ENCODE results near the gene CLSTN3. TPM values are rescaled to one million over a fixed set of nuclear protein-coding genes. Genes with fewer than 3 reads are reported as not detected.

CLSTN3 gene
- total RNA-seq, 1 donor from 2014 or later = 14.8 TPM

DNA sequence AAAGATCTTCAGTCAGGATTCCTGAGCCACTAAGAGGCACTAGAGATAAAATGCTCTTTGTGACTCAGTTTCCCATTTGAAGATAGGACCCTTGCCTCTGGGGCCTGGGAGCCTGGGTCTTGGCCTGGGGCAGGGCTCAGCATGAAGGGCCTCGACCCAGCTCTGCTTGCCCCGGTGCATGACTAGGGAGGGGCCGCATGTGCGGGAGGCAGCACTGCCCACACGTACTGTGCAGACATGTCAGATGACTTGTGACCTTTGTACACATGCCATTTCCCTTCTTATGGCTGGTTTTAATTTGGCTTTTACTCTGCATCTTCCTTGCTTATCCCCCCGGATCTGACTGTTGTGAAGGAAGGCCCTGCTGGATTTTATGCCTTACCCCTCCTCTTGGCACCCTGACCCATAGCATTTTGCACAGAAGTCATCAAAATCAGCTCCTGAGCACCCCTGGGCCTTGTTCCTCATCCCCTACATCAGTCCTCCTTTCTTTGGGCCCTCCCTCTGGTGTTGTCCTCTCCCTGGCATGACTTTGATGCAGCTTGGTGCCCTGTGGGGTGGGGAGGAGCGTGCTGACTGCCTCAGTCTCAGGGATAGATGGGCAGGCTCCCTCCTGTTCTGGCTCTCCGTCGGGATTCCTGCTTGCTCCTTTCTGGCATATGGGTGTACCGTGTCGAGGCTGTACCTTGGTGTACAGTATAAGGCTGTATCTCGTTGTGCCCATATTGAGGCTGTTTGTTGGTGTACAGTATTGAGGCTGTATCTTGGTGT, 4.4 kb downstream of the CLSTN3 start:
- Mint-ChIP-seq H3K4me1 (peaks cover 14% of the 10 kb centered on the region), H3K4me3 (no peak overlapping the region), H3K27ac (no peak overlapping the region), H3K9me3 (no peaks in the 10 kb centered on the region), H3K27me3 (no peaks in the 10 kb centered on the region), H3K36me3 (ENCODE audit: low read depth) (peaks cover 33% of the 10 kb centered on the region)
- DNase-seq (no peak), ATAC-seq (ENCODE audit: low read depth) (no peak)
- ChIA-PET POLR2A (no interaction called here), CTCF (no interaction called here)
- TF ChIP-seq, protein P1, sequence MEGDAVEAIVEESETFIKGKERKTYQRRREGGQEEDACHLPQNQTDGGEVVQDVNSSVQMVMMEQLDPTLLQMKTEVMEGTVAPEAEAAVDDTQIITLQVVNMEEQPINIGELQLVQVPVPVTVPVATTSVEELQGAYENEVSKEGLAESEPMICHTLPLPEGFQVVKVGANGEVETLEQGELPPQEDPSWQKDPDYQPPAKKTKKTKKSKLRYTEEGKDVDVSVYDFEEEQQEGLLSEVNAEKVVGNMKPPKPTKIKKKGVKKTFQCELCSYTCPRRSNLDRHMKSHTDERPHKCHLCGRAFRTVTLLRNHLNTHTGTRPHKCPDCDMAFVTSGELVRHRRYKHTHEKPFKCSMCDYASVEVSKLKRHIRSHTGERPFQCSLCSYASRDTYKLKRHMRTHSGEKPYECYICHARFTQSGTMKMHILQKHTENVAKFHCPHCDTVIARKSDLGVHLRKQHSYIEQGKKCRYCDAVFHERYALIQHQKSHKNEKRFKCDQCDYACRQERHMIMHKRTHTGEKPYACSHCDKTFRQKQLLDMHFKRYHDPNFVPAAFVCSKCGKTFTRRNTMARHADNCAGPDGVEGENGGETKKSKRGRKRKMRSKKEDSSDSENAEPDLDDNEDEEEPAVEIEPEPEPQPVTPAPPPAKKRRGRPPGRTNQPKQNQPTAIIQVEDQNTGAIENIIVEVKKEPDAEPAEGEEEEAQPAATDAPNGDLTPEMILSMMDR (IDR thresholded peaks at IDR 0.05) = no peak
- intact Hi-C loops (cut with micrococcal nuclease) = no loop called here

DNA sequence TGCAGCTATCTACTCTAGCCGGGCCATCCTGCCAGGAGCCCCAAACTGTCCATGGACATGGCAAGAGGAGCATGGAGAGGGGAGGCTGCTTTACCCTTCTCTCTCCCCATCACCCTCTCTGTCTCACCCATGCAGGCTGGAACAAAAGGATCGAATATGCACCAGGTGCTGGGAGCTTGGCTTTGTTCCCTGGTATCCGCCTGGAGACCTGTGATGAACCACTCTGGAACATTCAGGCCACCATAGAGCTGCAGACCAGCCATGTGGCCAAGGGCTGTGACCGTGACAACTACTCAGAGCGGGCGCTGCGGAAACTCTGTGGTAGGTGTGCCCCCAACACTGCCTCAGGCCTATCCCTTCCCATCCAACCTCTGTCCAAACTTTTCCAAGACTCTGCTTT, 5.9 kb downstream of the CLSTN3 start:
- no peak for ATAC-seq (ENCODE audit: low read depth)
- CTCF ChIA-PET = no interaction called here
- POLR2A ChIA-PET = interaction anchor here (0.6 kb wide), 1 partner anchor 17 kb away, joined by 6 read pairs; no protein-coding TSS in a partner anchor
- no peaks in the 10 kb centered on the region for H3K9me3 Mint-ChIP-seq
- H3K4me1 Mint-ChIP-seq = peaks cover 6% of the 10 kb centered on the region
- DNase-seq = no peak
- TF ChIP-seq, protein P1 (IDR thresholded peaks at IDR 0.05) = no peak
- intact Hi-C loops (cut with micrococcal nuclease) = no loop called here
- H3K4me3 Mint-ChIP-seq = no peak overlapping the region
- no peaks in the 10 kb centered on the region for H3K27me3 Mint-ChIP-seq
- H3K27ac Mint-ChIP-seq = no peak overlapping the region
- H3K36me3 Mint-ChIP-seq (ENCODE audit: low read depth) = peaks cover 27% of the 10 kb centered on the region

DNA sequence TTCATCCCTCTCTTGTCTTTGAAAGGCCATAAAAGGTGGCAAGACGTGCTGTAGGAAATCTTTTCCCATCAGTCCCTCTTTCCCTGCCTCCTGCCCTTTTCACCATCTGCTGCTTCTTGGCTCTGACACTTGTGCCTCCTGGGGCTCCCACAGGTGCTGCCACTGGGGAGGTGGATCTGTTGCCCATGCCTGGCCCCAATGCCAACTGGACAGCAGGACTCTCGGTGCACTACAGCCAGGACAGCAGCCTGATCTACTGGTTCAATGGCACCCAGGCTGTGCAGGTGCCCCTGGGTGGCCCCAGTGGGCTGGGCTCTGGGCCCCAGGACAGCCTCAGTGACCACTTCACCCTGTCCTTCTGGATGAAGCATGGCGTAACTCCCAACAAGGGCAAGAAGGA, 6.5 kb downstream of the CLSTN3 start:
- no peak for DNase-seq
- intact Hi-C loops (cut with micrococcal nuclease) = no loop called here
- POLR2A ChIA-PET = no interaction called here
- H3K36me3 Mint-ChIP-seq (ENCODE audit: low read depth) = peaks cover 27% of the 10 kb centered on the region
- no peak for ATAC-seq (ENCODE audit: low read depth)
- TF ChIP-seq, protein P1 (IDR thresholded peaks at IDR 0.05) = no peak
- H3K4me1 Mint-ChIP-seq = peaks cover 2% of the 10 kb centered on the region
- no peak overlapping the region for H3K27ac Mint-ChIP-seq
- CTCF ChIA-PET = no interaction called here
- no peak overlapping the region for H3K4me3 Mint-ChIP-seq
- H3K9me3 Mint-ChIP-seq = no peaks in the 10 kb centered on the region
- no peaks in the 10 kb centered on the region for H3K27me3 Mint-ChIP-seq

DNA sequence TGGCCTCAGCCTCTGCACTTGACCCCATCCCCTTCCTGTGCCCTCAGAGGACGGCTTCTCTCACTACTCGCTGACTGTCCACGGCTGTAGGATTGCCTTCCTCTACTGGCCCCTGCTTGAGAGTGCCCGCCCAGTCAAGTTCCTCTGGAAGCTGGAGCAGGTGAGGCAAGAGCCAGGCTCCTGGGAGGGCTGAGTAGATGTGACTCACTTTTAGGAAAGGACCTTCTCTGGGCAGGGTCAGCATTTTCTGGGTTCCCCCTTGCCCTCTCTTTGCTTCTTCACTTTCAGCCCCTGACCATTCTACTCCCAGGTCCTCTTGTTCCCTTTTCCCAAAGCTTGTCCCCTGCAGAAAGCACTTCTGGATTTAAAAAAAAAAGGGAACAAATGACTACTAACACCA, 7.7 kb downstream of the CLSTN3 start:
- CTCF ChIA-PET = no interaction called here
- DNase-seq (no peak), ATAC-seq (ENCODE audit: low read depth) (no peak)
- Mint-ChIP-seq H3K9me3 (no peaks in the 10 kb centered on the region), H3K27me3 (no peaks in the 10 kb centered on the region), H3K4me3 (no peak overlapping the region), H3K4me1 (no peaks in the 10 kb centered on the region), H3K27ac (no peak overlapping the region), H3K36me3 (ENCODE audit: low read depth) (peaks cover 27% of the 10 kb centered on the region)
- TF ChIP-seq, protein P1 (IDR thresholded peaks at IDR 0.05) = no peak
- intact Hi-C loops (cut with micrococcal nuclease) = no loop called here
- POLR2A ChIA-PET = no interaction called here

DNA sequence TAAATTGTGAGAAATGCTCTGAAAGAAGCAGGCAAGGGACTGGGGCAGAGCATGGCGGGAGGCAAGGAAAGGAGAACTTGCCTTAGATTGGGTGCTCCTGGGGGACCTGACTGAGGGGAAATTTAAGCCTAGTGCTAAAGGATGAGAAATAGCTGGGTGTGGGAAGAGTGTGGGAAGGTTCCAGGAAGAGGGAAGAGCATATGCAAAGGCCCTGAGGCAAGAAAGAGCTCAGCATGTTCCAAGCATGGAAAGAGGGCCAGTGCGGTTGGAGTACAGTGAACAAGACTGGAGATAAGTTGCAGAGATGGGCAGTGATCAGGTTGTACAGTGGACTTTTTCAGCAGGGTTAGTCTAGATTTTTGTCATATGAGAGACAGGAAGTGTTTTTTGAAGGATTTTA, 9.0 kb downstream of the CLSTN3 start:
- ChIA-PET CTCF (no interaction called here), POLR2A (interaction anchor here (0.9 kb wide), 1 partner anchor 272 kb away, joined by 3 read pairs; the partner anchor contains the start of gene TPI1)
- no peak for DNase-seq
- no peaks in the 10 kb centered on the region for H3K4me1 Mint-ChIP-seq
- TF ChIP-seq, protein P1 (IDR thresholded peaks at IDR 0.05) = no peak
- H3K36me3 Mint-ChIP-seq (ENCODE audit: low read depth) = peaks cover 27% of the 10 kb centered on the region
- H3K4me3 Mint-ChIP-seq = no peak overlapping the region
- no peaks in the 10 kb centered on the region for H3K27me3 Mint-ChIP-seq
- no peak overlapping the region for H3K27ac Mint-ChIP-seq
- intact Hi-C loops (cut with micrococcal nuclease) = no loop called here
- ATAC-seq (ENCODE audit: low read depth) = no peak
- H3K9me3 Mint-ChIP-seq = no peaks in the 10 kb centered on the region

Data from activated B cell treated with CpG ODN at 0.5 μM for 24 hours (primary cell).